WTC11 (cell line): ENCODE measurements around the gene HHIPL1. TPM values are rescaled to one million over a fixed set of nuclear protein-coding genes. Genes with fewer than 3 reads are reported as not detected.
A peak's percentile ranks its signal among the peaks of the same experiment; 100 is the strongest.

ENCODE experiments used
- ATAC-seq: fragments of 200-7000 bp; cut with Tn5 transposase; 2 replicates; pipeline ENCODE4 v1.10.0; 2021; ENCODE audit warnings: mild to moderate bottlenecking, moderate library complexity
- CTCF ChIA-PET: fragments of 300-600 bp; sonication (Branson Sonifier 250); formaldehyde crosslinking; loops from one replicate; lab custom pipeline; 2021; ENCODE audit warnings: antibody characterized with exemption; lab: Charles Lee
- POLR2A ChIA-PET: fragments of 350-600 bp; sonication (Branson Sonifier 250); formaldehyde crosslinking; loops from one replicate; lab custom pipeline; 2021; ENCODE audit warnings: antibody characterized with exemption; lab: Charles Lee
- DNase-seq: peaks from one replicate; pipeline ENCODE4 v3.0.0; 2021; ENCODE audit warnings: low spot score
- H3K27ac Mint-ChIP-seq: 2 replicates; pipeline ENCODE4 v1.8.0; 2021; ENCODE audit warnings: mixed read lengths
- H3K27me3 Mint-ChIP-seq: 2 replicates; pipeline ENCODE4 v1.8.0; 2021; ENCODE audit warnings: low read depth, mild to moderate bottlenecking, moderate library complexity, mixed read lengths
- H3K36me3 Mint-ChIP-seq: 2 replicates; pipeline ENCODE4 v1.8.0; 2021; ENCODE audit warnings: mixed read lengths
- H3K4me1 Mint-ChIP-seq: 2 replicates; pipeline ENCODE4 v1.8.0; 2022; ENCODE audit warnings: mixed read lengths
- H3K4me3 Mint-ChIP-seq: 2 replicates; pipeline ENCODE4 v1.8.0; 2021; ENCODE audit warnings: mild to moderate bottlenecking, moderate library complexity, mixed read lengths
- H3K9me3 Mint-ChIP-seq: 2 replicates; pipeline ENCODE4 v1.8.0; 2021; ENCODE audit warnings: mixed read lengths
- ATF2 ChIP-seq: sonication (generic); formaldehyde crosslinking; IDR thresholded peaks from 2 replicates; pipeline ENCODE4 v1.8.1; 2022; ENCODE audit warnings: low read depth, missing genetic modification reagents, borderline replicate concordance
- CBFB ChIP-seq: sonication (generic); formaldehyde crosslinking; IDR thresholded peaks from 2 replicates; pipeline ENCODE4 v1.8.1; 2022; ENCODE audit warnings: mild to moderate bottlenecking, low read depth, missing genetic modification reagents
- CTCF ChIP-seq: fragments of 200-600 bp; IDR thresholded peaks from 2 replicates; pipeline ENCODE4 v1.8.0; 2022; ENCODE audit warnings: antibody characterized with exemption
- E2F5 ChIP-seq: sonication (generic); formaldehyde crosslinking; IDR thresholded peaks from 2 replicates; pipeline ENCODE4 v1.8.1; 2022; ENCODE audit warnings: mild to moderate bottlenecking, moderate library complexity, missing genetic modification reagents
- MAX ChIP-seq: sonication (generic); formaldehyde crosslinking; IDR thresholded peaks from 2 replicates; pipeline ENCODE4 v1.8.0; 2022; ENCODE audit warnings: mild to moderate bottlenecking, missing genetic modification reagents
- MYBL2 ChIP-seq: sonication (generic); formaldehyde crosslinking; IDR thresholded peaks from 2 replicates; pipeline ENCODE4 v1.8.1; 2023; ENCODE audit warnings: mild to moderate bottlenecking, moderate library complexity, missing genetic modification reagents
- NFYB ChIP-seq: sonication (generic); formaldehyde crosslinking; conservative IDR thresholded peaks from 2 replicates; pipeline ENCODE4 v1.8.0; 2022; ENCODE audit warnings: low read depth, missing genetic modification reagents
- PRRX2 ChIP-seq: fragments of 250-450 bp; sonication (Bioruptor Pico); IDR thresholded peaks from 2 replicates; pipeline ENCODE4 v1.8.0; 2021; ENCODE audit warnings: mild to moderate bottlenecking
- RORB ChIP-seq: fragments of 250-450 bp; sonication (Bioruptor Pico); IDR thresholded peaks from 2 replicates; pipeline ENCODE4 v1.9.0; 2021; ENCODE audit warnings: mild to moderate bottlenecking
- SOX15 ChIP-seq: fragments of 250-450 bp; sonication (Bioruptor Pico); IDR thresholded peaks from 2 replicates; pipeline ENCODE4 v1.9.0; 2021; ENCODE audit warnings: mild to moderate bottlenecking
- TP53 ChIP-seq: sonication (generic); formaldehyde crosslinking; IDR thresholded peaks from 2 replicates; pipeline ENCODE4 v1.8.1; 2023; ENCODE audit warnings: mild to moderate bottlenecking, missing genetic modification reagents
- ZBTB21 ChIP-seq: sonication (generic); formaldehyde crosslinking; IDR thresholded peaks from 2 replicates; pipeline ENCODE4 v1.8.1; 2023; ENCODE audit warnings: mild to moderate bottlenecking, missing genetic modification reagents, borderline replicate concordance
- ZNF121 ChIP-seq: sonication (generic); formaldehyde crosslinking; IDR thresholded peaks from 2 replicates; pipeline ENCODE4 v1.8.0; 2023; ENCODE audit warnings: missing genetic modification reagents
- ZNF512 ChIP-seq: sonication (generic); formaldehyde crosslinking; IDR thresholded peaks from 2 replicates; pipeline ENCODE4 v1.8.1; 2022; ENCODE audit warnings: missing genetic modification reagents, borderline replicate concordance
- total RNA-seq: library from RNA; stranded (reverse); gene quantifications from 3 replicates; pipeline ENCODE4 v1.2.3, GENCODE V29; 2021
- TF ChIP-seq, protein P1 (sequence below): fragments of 250-450 bp; sonication (Bioruptor Pico); IDR thresholded peaks from 2 replicates; pipeline ENCODE4 v2.1.2; 2022; ENCODE audit warnings: mild to moderate bottlenecking, moderate library complexity
- TF ChIP-seq, protein P2 (sequence below): sonication (generic); formaldehyde crosslinking; IDR thresholded peaks from 2 replicates; pipeline ENCODE4 v1.8.0; 2022; ENCODE audit warnings: mild to moderate bottlenecking, missing genetic modification reagents
- TF ChIP-seq, protein P3 (sequence below): sonication (generic); formaldehyde crosslinking; IDR thresholded peaks from 2 replicates; pipeline ENCODE4 v1.8.1; 2023; ENCODE audit warnings: mild to moderate bottlenecking, missing genetic modification reagents, moderate library complexity

HHIPL1 gene
- total RNA-seq, 1 experiment from 2014 or later: 1.5 TPM

DNA sequence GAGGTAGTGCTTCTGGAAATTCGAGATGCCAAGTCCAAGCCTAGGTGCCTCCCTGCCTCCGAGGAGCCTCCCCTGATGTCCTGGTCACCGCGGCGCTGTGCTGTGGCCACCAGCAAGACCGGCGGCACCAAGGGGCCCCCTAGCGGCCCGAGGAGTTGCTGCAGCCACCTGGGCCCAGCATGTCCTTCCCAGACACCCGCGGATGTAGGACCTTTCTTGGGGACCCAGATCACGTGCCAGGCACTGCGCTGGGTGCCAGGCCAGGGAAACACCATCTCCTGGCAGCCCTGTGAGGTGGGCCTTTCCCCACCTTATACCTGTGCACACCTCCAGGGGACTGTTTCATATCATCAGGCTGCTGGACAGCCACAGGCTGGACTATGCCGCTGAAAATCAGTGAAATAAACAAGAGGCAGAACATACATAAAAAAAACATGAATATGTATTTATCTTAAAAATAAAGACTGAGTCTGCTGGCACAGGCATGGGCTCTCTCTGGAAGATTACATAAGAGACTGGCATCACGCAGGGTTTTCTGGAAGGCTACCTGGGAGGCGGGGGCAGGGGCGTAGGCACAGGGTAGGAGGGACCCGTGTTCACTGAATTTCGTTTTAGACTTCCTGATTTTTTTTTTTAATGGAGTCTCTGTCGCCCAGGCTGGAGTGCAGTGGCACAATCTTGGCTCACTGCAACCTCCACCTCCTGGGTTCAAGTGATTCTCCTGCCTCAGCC is 15.9 kb upstream of the HHIPL1 start (continued):
- TF ChIP-seq PRRX2 (CRISPR knock-in tag) (no peak), ATF2 (no peak), MYBL2 (CRISPR knock-in tag) (no peak), RORB (CRISPR knock-in tag) (no peak), ZNF121 (CRISPR knock-in tag) (no peak), ZBTB21 (CRISPR knock-in tag) (peak; percentile 67; the same call in 1 of the 2 replicates), MAX (CRISPR knock-in tag) (no peak; the same call in 1 of the 2 replicates), CBFB (no peak), SOX15 (no peak), TP53 (CRISPR knock-in tag) (0 out of 2 replicates have a peak, but pooled peaks have one; percentile 33), E2F5 (CRISPR knock-in tag) (no peak), CTCF (peak; percentile 98), ZNF512 (CRISPR knock-in tag) (no peak)
- TF ChIP-seq, protein P1, sequence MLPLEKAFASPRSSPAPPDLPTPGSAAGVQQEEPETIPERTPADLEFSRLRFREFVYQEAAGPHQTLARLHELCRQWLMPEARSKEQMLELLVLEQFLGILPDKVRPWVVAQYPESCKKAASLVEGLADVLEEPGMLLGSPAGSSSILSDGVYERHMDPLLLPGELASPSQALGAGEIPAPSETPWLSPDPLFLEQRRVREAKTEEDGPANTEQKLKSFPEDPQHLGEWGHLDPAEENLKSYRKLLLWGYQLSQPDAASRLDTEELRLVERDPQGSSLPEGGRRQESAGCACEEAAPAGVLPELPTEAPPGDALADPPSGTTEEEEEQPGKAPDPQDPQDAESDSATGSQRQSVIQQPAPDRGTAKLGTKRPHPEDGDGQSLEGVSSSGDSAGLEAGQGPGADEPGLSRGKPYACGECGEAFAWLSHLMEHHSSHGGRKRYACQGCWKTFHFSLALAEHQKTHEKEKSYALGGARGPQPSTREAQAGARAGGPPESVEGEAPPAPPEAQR (CRISPR knock-in tag): no peak
- TF ChIP-seq, protein P2, sequence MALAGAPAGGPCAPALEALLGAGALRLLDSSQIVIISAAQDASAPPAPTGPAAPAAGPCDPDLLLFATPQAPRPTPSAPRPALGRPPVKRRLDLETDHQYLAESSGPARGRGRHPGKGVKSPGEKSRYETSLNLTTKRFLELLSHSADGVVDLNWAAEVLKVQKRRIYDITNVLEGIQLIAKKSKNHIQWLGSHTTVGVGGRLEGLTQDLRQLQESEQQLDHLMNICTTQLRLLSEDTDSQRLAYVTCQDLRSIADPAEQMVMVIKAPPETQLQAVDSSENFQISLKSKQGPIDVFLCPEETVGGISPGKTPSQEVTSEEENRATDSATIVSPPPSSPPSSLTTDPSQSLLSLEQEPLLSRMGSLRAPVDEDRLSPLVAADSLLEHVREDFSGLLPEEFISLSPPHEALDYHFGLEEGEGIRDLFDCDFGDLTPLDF (CRISPR knock-in tag): no peak
- TF ChIP-seq, protein P3, sequence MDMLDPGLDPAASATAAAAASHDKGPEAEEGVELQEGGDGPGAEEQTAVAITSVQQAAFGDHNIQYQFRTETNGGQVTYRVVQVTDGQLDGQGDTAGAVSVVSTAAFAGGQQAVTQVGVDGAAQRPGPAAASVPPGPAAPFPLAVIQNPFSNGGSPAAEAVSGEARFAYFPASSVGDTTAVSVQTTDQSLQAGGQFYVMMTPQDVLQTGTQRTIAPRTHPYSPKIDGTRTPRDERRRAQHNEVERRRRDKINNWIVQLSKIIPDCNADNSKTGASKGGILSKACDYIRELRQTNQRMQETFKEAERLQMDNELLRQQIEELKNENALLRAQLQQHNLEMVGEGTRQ (CRISPR knock-in tag): peak; percentile 86

- H3K4me3 Mint-ChIP-seq: no peak overlapping the region
- H3K4me1 Mint-ChIP-seq: peaks cover 9% of the 10 kb centered on the region
- ChIA-PET POLR2A (interaction anchor here (0.6 kb wide), 1 partner anchor 411 kb away, joined by 3 read pairs; no protein-coding TSS in a partner anchor), CTCF (no interaction called here)
- H3K9me3 Mint-ChIP-seq: no peaks in the 10 kb centered on the region
- DNase-seq: no peak
- peak; percentile 7; the same call in 1 of the 2 replicates for ATAC-seq
- H3K27ac Mint-ChIP-seq: no peak overlapping the region
- no peaks in the 10 kb centered on the region for H3K27me3 Mint-ChIP-seq
- no peaks in the 10 kb centered on the region for H3K36me3 Mint-ChIP-seq
- TF ChIP-seq NFYB (CRISPR knock-in tag) (peak; percentile 32; the same call in 1 of the 2 replicates), MAX (CRISPR knock-in tag) (no peak)
Observed at GRCh38 chr14:99630202-99630601, 14.7 kb upstream of the HHIPL1 start.
